ENCODE measurements around the gene VSNL1.

DNA sequence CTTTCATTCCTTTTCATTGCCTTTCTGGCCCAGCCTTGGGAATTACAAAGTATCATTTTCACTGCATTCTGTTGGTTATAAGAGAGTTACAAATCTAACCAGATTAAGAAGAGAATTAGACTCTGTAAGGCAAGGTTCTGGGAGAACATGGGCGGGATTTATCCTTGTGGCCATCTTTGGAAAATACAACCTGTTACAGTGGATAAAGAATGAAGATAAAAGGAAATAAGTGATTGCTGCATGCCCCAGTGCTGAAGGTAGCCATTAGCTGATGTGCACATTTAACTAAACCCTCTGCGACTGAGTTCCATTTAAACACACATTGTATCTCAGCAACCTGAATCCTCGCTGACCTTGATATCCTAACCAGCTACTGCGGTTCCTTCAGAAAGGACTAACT, 119.7 kb downstream of the VSNL1 start:
- TF ChIP-seq, protein P1, sequence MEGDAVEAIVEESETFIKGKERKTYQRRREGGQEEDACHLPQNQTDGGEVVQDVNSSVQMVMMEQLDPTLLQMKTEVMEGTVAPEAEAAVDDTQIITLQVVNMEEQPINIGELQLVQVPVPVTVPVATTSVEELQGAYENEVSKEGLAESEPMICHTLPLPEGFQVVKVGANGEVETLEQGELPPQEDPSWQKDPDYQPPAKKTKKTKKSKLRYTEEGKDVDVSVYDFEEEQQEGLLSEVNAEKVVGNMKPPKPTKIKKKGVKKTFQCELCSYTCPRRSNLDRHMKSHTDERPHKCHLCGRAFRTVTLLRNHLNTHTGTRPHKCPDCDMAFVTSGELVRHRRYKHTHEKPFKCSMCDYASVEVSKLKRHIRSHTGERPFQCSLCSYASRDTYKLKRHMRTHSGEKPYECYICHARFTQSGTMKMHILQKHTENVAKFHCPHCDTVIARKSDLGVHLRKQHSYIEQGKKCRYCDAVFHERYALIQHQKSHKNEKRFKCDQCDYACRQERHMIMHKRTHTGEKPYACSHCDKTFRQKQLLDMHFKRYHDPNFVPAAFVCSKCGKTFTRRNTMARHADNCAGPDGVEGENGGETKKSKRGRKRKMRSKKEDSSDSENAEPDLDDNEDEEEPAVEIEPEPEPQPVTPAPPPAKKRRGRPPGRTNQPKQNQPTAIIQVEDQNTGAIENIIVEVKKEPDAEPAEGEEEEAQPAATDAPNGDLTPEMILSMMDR (conservative IDR thresholded peaks at IDR 0.05; ENCODE audit: low read depth, low read length) = no peak
- TF ChIP-seq EZH2 (IDR thresholded peaks at IDR 0.05; ENCODE audit: low read length, unreplicated experiment) = no peak
